HG03097 (cell line): ENCODE data around the gene CXCL12.

Experiments
- ATAC-seq: cut with Tn5 transposase; IDR thresholded peaks from one replicate; pipeline ENCODE4 v1.9.1; 2021; ENCODE audit not compliant: unreplicated experiment, low FRiP score

Gene CXCL12

GRCh38 chr10:44366941-44367630 lies 17.8 kb downstream of the CXCL12 start:
- ATAC-seq, result no peak

- ATAC-seq, result no peak
Measured at GRCh38 chr10:44364566-44364965, 20.3 kb downstream of the CXCL12 start.

- no peak for ATAC-seq
Measured at GRCh38 chr10:44363716-44364115, 21.2 kb downstream of the CXCL12 start.

- ATAC-seq, result no peak
Measured at GRCh38 chr10:44362866-44363711, 21.8 kb downstream of the CXCL12 start.

GRCh38 chr10:44361109-44361508 lies 23.8 kb downstream of the CXCL12 start:
- no peak for ATAC-seq

GRCh38 chr10:44358080-44358771 lies 26.7 kb downstream of the CXCL12 start:
- ATAC-seq, result no peak

GRCh38 chr10:44357023-44357540 lies 27.8 kb downstream of the CXCL12 start:
- ATAC-seq, result no peak

- ATAC-seq, result no peak
Measured at GRCh38 chr10:44356139-44357022, 28.5 kb downstream of the CXCL12 start.

GRCh38 chr10:44355630-44356029 lies 29.3 kb downstream of the CXCL12 start:
- ATAC-seq, result no peak

- ATAC-seq, result no peak
Measured at GRCh38 chr10:44354771-44355170, 30.1 kb downstream of the CXCL12 start.

- no peak for ATAC-seq
Measured at GRCh38 chr10:44353721-44354120, 31.2 kb downstream of the CXCL12 start.

GRCh38 chr10:44353128-44353390 lies 31.8 kb downstream of the CXCL12 start:
- no peak for ATAC-seq

GRCh38 chr10:44352316-44353127 lies 32.4 kb downstream of the CXCL12 start:
- no peak for ATAC-seq

GRCh38 chr10:44348496-44348895 lies 36.4 kb downstream of the CXCL12 start:
- ATAC-seq, result no peak

- ATAC-seq, result no peak
Measured at GRCh38 chr10:44347609-44348400, 37.1 kb downstream of the CXCL12 start.

GRCh38 chr10:44344727-44345126 lies 40.2 kb downstream of the CXCL12 start:
- ATAC-seq, result no peak

- no peak for ATAC-seq
Measured at GRCh38 chr10:44343843-44344242, 41.1 kb downstream of the CXCL12 start.

- no peak for ATAC-seq
Measured at GRCh38 chr10:44341886-44342285, 43.0 kb downstream of the CXCL12 start.

GRCh38 chr10:44340557-44340956 lies 44.3 kb downstream of the CXCL12 start:
- no peak for ATAC-seq
